ENCODE data around the gene RTKN.

The RTKN gene

GRCh38 chr2:74416778-74417177 lies 25.0 kb downstream of the RTKN start:
- DNase-seq (ENCODE audit: low spot score) = no peak

- peak; percentile 75 for DNase-seq (ENCODE audit: low spot score)
Observed at GRCh38 chr2:74415762-74416395, 25.9 kb downstream of the RTKN start.

GRCh38 chr2:74414881-74415761 lies 26.6 kb downstream of the RTKN start:
- peak; percentile 58 for DNase-seq (ENCODE audit: low spot score)

GRCh38 chr2:74414441-74414840 lies 27.3 kb downstream of the RTKN start:
- DNase-seq (ENCODE audit: low spot score) = peak; percentile 44

- no peak for DNase-seq (ENCODE audit: low spot score)
Observed at GRCh38 chr2:74413001-74413698, 28.6 kb downstream of the RTKN start.

- no peak for DNase-seq (ENCODE audit: low spot score)
Observed at GRCh38 chr2:74407682-74408081, 34.1 kb downstream of the RTKN start.

GRCh38 chr2:74406035-74406434 lies 35.7 kb downstream of the RTKN start:
- DNase-seq (ENCODE audit: low spot score) = no peak

- no peak for DNase-seq (ENCODE audit: low spot score)
Observed at GRCh38 chr2:74401891-74402290, 39.8 kb downstream of the RTKN start.

- peak; percentile 50 for DNase-seq (ENCODE audit: low spot score)
Observed at GRCh38 chr2:74399785-74400184, 42.0 kb downstream of the RTKN start.

- DNase-seq (ENCODE audit: low spot score) = no peak
Observed at GRCh38 chr2:74396149-74396548, 45.6 kb downstream of the RTKN start.

- DNase-seq (ENCODE audit: low spot score) = no peak
Observed at GRCh38 chr2:74393525-74393924, 48.2 kb downstream of the RTKN start.

- DNase-seq (ENCODE audit: low spot score) = no peak
Observed at GRCh38 chr2:74392449-74392743, 49.3 kb downstream of the RTKN start.

- DNase-seq (ENCODE audit: low spot score) = peak; percentile 93
Observed at GRCh38 chr2:74391580-74392448, 49.9 kb downstream of the RTKN start.

- no peak for DNase-seq (ENCODE audit: low spot score)
Observed at GRCh38 chr2:74391209-74391579, 50.5 kb downstream of the RTKN start.

GRCh38 chr2:74390606-74391005 lies 51.1 kb downstream of the RTKN start:
- DNase-seq (ENCODE audit: low spot score) = no peak

- no peak for DNase-seq (ENCODE audit: low spot score)
Observed at GRCh38 chr2:74387346-74387745, 54.4 kb downstream of the RTKN start.

- no peak for DNase-seq (ENCODE audit: low spot score)
Observed at GRCh38 chr2:74385396-74385795, 56.3 kb downstream of the RTKN start.

GRCh38 chr2:74384051-74384450 lies 57.7 kb downstream of the RTKN start:
- no peak for DNase-seq (ENCODE audit: low spot score)

- DNase-seq (ENCODE audit: low spot score) = no peak
Observed at GRCh38 chr2:74383254-74383653, 58.5 kb downstream of the RTKN start.

- no peak for DNase-seq (ENCODE audit: low spot score)
Observed at GRCh38 chr2:74381751-74382150, 60.0 kb downstream of the RTKN start.

- peak; percentile 72 for DNase-seq (ENCODE audit: low spot score)
Observed at GRCh38 chr2:74379851-74380789, 61.6 kb downstream of the RTKN start, which contains the start of gene DCTN1. Gene DCTN1, minus strand, starts transcription at chr2:74380311. Its CDS starts 274 bp downstream, at chr2:74380037.
